NCI-H345 (cell line): ENCODE data around the gene COL4A2.

ENCODE experiments used
- DNase-seq: peaks from one replicate; lab custom pipeline; 2025; lab: John Stamatoyannopoulos, UW

Gene COL4A2

GRCh38 chr13:110455444-110455843 is 148.4 kb downstream of the COL4A2 start:
- no peak for DNase-seq

GRCh38 chr13:110455941-110456340 is 148.9 kb downstream of the COL4A2 start:
- peak; percentile 82 for DNase-seq

DNA sequence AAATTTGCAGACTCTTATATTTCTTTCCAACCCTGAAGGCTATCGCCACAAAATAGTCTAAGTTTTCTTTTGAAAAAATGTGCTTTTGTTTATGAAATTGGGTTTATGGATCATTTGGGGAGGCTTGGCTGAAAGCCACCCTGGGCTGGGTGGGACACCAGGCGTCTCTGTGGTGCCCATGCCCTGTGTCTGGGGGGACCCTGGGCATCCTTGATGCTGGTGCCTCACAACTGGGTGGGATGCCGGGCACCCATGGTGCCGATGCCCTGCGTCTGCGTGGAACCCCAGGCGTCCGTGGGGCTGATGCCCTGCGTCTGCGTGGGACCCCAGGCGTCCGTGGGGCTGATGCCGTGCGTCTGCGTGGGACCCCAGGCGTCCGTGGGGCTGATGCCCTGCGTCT is 149.5 kb downstream of the COL4A2 start:
- no peak for DNase-seq

DNA sequence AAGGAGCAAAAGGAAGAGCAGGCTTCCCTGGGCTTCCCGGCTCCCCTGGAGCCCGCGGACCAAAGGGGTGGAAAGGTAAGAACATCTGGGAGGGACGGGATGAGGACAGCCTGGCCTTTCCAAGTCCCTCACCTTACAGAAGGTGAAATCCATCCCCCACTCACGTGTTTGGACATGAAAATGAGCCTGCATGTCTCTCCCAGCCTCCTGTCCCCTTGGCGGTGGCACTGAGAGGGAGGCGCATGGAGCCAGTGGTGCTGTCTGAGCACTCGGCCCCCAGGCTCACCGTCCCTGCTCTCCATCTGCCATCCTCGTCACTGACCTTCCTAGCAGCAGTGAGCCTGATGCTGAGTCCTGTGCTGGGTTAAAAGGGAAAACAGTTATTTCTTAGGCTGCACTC is 150.3 kb downstream of the COL4A2 start:
- DNase-seq, result no peak

DNA sequence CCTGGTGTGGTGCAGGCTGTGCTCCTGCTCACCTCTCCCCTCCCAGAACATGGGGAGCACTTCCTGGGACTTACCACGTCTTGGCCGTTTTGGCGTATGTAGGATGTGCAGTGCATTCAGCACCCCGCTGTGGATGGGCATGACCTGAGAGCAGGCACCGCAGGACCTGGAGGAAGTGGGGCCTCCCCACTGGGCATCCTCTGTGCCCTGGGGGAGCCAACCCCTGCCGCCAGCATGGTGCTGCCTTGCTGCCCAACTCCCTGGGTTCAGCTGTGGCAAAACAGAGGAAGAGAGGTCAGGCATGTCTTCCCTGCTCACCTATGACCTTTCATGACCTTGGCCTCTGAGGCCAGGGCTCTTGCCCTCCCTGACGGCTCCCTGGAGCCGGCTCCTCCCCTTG is 150.9 kb downstream of the COL4A2 start:
- no peak for DNase-seq

- no peak for DNase-seq
Observed at GRCh38 chr13:110458594-110459365, 151.7 kb downstream of the COL4A2 start.

- no peak for DNase-seq
Observed at GRCh38 chr13:110462091-110462490, 155.0 kb downstream of the COL4A2 start.

- DNase-seq, result no peak
Observed at GRCh38 chr13:110463156-110463555, 156.1 kb downstream of the COL4A2 start.

DNA sequence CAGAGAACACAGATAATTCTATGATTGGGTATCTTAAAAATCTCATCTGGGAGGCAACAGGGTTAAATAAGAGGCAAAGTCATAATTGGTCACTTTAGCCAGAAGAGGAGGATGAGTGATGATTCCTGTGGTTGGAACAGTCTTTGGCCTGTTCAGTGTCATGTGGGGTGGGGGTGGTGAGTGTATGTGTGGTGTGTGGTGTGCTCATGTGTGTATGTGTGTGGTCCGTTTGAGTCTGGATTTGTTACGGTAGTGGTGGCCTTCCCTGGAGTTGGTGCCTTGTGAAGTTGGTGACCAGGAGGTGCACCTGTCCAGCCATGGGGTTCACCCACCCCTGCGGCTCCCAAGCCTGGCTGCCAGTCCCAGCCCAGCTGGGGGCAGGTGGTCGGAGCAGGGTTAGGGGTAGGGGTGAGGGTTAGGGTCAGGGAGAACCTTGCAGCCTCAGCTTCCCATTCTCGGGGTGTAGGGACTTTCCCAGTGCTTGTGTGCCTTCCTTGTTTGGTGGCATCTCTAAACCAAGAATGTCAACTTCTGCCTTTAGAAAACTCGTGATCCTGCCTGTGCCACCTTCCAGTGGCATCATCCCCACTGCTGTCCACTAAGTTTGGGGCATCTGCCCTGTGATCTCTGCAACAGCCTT is 156.9 kb downstream of the COL4A2 start:
- no peak for DNase-seq

GRCh38 chr13:110464556-110465333 is 157.7 kb downstream of the COL4A2 start:
- DNase-seq, result no peak

- DNase-seq, result no peak
Observed at GRCh38 chr13:110465696-110466095, 158.6 kb downstream of the COL4A2 start.

DNA sequence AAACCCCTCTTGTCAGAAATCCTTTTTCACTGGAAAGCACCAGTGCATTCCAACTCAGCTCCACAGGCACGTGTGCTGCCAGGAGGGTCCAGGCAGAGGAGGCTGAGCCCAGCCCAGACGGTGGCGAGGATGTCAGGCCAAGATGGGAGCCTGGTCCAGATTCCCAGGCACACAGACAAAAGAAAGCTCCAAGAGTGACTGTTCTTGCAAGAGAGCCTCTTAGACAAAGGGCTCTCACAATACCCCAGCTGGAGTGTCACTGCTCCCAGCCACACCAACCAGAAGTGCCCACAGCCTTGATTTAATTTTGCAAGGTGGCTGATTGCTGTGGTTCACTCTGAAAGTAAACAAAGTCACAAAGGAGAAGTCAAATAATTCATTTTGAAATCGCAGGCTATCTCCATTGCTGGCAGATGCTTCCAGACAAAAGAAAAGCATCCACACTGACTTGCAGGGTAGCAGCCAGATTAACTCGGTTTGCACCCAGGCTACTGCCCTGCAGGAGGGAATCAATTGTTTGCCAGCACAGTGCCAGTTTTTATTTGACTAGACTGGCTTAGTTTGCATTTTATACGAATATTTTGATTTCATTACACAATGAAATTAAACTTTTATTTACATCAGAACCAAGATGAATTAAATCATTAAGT is 159.3 kb downstream of the COL4A2 start:
- DNase-seq, result peak; percentile 77

DNA sequence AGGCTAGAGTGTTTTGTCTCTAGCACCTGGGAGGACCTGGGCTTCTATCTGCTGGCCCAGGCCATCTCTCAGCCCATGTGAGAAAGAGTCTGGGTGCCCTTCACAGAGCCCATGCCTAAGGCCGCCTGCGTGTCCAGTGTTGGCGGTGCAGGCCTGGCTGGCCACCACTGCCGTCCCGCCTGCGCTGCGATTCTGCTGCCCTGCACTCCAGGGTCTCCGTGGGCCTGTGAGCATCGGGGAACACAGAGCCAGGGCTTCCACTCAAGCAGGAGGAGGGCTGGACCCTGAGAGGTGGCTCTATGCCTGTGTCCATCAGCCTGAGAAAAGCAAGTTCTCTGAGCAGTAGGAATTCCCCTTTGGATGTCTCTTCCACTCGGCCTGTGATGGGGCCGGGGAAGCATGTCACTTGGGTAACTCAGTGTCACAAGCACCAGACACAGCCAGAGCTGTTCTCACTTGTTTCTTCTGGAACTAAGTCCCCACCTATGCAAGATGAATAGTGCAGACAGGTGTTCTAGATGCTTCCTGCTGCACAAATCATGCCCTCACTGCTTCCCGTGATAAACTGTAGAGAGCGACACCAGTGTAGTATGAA is 160.5 kb downstream of the COL4A2 start:
- no peak for DNase-seq

- no peak for DNase-seq
Observed at GRCh38 chr13:110468986-110469495, 162.0 kb downstream of the COL4A2 start.

DNA sequence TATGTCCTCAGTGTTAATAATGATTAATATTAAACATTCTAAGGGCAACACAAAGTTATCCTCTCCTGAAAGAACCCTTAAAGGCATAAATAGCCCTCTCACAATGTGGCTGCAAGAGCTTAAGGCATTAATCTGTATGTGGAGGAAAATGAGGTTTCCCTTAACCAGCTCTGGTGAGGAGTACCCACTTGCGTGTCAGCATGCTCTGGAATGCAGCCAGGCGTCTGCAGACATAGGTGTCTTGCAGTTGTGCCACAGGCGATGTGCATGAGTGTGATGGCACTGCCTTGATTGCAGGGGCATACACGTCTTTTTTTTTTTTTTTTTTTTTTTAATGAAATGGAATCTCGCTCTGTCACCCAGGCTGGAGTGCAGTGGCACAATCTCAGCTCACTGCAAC is 162.5 kb downstream of the COL4A2 start:
- DNase-seq, result no peak

DNA sequence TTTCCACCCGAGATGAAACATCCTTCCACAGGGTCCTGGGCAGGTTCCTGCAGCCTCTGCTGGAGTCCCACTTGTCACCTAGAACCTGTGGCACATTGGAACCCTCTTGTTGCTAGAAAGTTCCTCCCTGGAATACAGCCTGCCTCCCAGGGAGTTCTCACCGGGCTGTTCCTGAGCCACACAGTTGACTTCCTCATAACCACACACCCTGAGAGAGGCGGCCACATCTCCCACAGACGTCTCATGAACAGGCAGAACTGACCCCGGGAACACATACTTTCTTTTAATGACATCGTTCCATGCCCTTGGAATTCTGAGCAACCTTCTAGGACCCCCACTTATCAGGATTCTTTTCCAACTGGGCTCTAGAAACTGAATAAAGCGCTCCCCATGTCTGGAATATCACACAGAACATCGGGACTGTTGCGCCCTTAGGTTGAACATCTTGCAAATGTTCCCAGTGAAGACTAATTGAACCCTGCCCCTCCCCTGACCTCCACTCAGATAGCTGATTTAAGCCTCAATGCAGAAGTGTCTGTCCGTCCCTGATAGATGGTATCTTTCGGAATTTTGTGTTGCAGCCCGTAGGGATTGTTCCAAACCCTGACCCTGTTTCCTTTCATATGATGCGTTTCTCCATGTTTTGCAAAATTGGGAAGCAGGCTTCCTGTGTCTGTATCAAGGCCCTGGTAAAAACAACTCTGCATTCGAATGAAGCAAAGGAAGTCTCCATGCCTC is 163.4 kb downstream of the COL4A2 start:
- no peak for DNase-seq

GRCh38 chr13:110471156-110471832 is 164.2 kb downstream of the COL4A2 start:
- DNase-seq, result no peak

DNA sequence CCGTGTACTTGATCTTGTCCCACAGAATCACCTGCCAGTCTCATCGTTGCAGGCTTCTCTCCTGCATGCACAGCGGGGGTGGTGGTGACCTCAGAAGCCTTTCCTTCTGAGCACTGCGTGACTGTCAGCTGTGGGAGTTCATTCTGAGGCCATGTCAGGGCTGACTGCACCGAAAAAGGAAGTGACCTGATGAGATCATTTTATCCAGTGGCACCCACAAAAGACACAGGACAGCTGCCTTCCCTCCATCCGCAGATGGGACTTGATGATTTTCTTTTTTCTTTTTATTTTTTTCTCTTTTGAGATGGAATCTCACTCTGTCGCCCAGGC is 164.7 kb downstream of the COL4A2 start:
- no peak for DNase-seq

DNA sequence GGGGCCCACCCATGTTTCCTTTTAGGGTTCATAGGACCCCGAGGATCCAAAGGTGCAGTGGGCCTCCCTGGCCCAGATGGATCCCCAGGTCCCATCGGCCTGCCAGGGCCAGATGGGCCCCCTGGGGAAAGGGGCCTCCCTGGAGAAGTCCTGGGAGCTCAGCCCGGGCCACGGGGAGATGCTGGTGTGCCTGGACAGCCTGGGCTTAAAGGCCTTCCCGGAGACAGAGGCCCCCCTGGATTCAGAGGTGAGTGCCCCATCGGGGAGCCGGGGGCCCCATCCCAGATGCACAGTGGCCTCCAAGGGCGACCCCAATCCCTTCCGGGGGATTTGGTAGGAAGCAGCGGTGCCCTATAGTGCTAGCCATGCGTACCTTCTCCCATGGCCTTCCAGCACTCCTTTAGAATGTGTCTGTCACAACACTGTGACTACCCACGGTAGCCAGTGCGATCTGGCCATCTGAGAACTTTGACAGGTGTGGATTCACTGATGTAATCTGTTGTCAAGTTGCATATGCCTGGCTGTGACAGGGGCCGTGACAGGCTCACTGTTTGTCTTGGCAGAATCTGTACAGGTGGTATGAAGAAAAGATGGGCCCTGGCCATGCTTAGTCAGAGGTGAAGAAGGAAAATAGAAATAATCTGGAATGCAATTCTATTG is 165.9 kb downstream of the COL4A2 start:
- no peak for DNase-seq

DNA sequence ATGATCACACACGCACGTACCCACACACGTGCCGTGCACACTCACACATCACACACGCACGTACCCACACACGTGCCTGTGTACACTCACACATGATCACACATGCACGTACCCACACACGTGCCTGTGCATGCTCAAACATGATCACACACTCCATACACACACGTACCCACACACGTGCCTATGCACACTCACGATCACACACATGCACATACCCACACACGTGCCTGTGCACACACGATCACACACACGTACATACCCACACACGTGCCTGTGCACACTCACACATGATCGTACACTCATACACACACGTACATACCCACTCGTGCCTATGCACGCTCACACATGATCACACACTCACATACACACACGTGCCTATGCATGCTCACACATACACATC is 167.6 kb downstream of the COL4A2 start:
- DNase-seq, result no peak
